Mucosa of descending colon (tissue), 3 donors: ENCODE measurements around the gene BMPER. TPM values are rescaled to one million over a fixed set of nuclear protein-coding genes. Genes with fewer than 3 reads are reported as not detected.

Experiments used
- ATAC-seq: fragments of 200-7000 bp; cut with Tn5 transposase; one replicate; pipeline ENCODE4 v1.9.1; 2020; ENCODE audit warnings: mild to moderate bottlenecking, moderate library complexity
- DNase-seq, 3 donors: peaks; one replicate each; pipeline ENCODE4 v3.0.0-alpha.2; 2020
- H3K36me3 ChIP-seq: fragments of 200-600 bp; one replicate; pipeline ENCODE4 v1.8.0; 2021; ENCODE audit warnings: low read depth, mild to moderate bottlenecking
- H3K4me1 ChIP-seq: fragments of 200-600 bp; one replicate; pipeline ENCODE4 v1.8.0; 2021; ENCODE audit warnings: low read depth, mild to moderate bottlenecking
- H3K4me3 ChIP-seq: fragments of 200-600 bp; one replicate; pipeline ENCODE4 v1.8.0; 2021; ENCODE audit warnings: mild to moderate bottlenecking
- H3K9me3 ChIP-seq: fragments of 200-600 bp; one replicate; pipeline ENCODE4 v1.8.0; 2021; ENCODE audit warnings: mild to moderate bottlenecking
- CTCF ChIP-seq: fragments of 200-600 bp; IDR thresholded peaks from one replicate; pipeline ENCODE4 v1.8.0; 2022; ENCODE audit warnings: antibody characterized with exemption, mild to moderate bottlenecking
- intact Hi-C, 2 donors: fragments of 100-400 bp; cut with DNase I in 1 of 2; cut with micrococcal nuclease in 1 of 2; formaldehyde crosslinking; loops; one replicate each; pipeline versions ENCODE4 v1.11.0 to v1.11.1; 2022; cut with DNase I, micrococcal nuclease
- total RNA-seq, 3 donors: library from RNA; stranded (reverse); fragmentation: NEBNext Ultra II Directional in 2 of 3; extraction: Animal tissue kit (Norgen Biotek cat#: 25700) in 2 of 3; gene quantifications; one replicate each; pipeline versions ENCODE4 v1.2.1 to v1.2.4, GENCODE V29; 2021 to 2023
- donor health status: DM: no; HTN: no; CAD: no; lungs with moderate emphysema.
- donor health status: DM: no; HTN: no; CAD: no.
- donor health status: DM: no; HTN: yes; CAD: no.

The BMPER gene
- total RNA-seq, 3 donors from 2014 or later: 1.3 to 2.0 (median 1.4) TPM

- DNase-seq (no peak), ATAC-seq (no peak)
- H3K9me3 ChIP-seq: no peaks in the 10 kb centered on the region
- intact Hi-C loops: no loop called here
- no peak overlapping the region for H3K4me3 ChIP-seq
- H3K4me1 ChIP-seq: peaks cover 3% of the 10 kb centered on the region
- H3K36me3 ChIP-seq: no peaks in the 10 kb centered on the region
- no peak for TF ChIP-seq CTCF
Observed at GRCh38 chr7:33918438-33919143, 13.3 kb downstream of the BMPER start.

GRCh38 chr7:33919449-33919848 is 14.1 kb downstream of the BMPER start:
- Histone ChIP-seq H3K9me3 (no peaks in the 10 kb centered on the region), H3K4me1 (peaks cover 3% of the 10 kb centered on the region), H3K4me3 (no peak overlapping the region), H3K36me3 (no peaks in the 10 kb centered on the region)
- TF ChIP-seq CTCF: no peak
- ATAC-seq: no peak
- DNase-seq: no peak
- intact Hi-C loops: no loop called here

GRCh38 chr7:33921216-33921938 is 16.0 kb downstream of the BMPER start:
- Histone ChIP-seq H3K9me3 (no peaks in the 10 kb centered on the region), H3K4me3 (no peak overlapping the region), H3K4me1 (peaks cover 3% of the 10 kb centered on the region), H3K36me3 (no peaks in the 10 kb centered on the region)
- peak; percentile 56 for ATAC-seq
- DNase-seq: peak; percentile 33 to 55 (median 40)
- no peak for TF ChIP-seq CTCF
- intact Hi-C loops: no loop called here

GRCh38 chr7:33922820-33923219 is 17.5 kb downstream of the BMPER start:
- no peak for TF ChIP-seq CTCF
- ATAC-seq: peak; percentile 33
- intact Hi-C loops: no loop called here

GRCh38 chr7:33923440-33924229 is 18.3 kb downstream of the BMPER start:
- intact Hi-C loops: no loop called here

More at GRCh38 chr7:33922820-33923219, 17.5 kb downstream of the BMPER start:
- H3K4me3 ChIP-seq: no peak overlapping the region
- no peaks in the 10 kb centered on the region for H3K9me3 ChIP-seq
- no peaks in the 10 kb centered on the region for H3K4me1 ChIP-seq
- H3K36me3 ChIP-seq: no peaks in the 10 kb centered on the region
- DNase-seq: no peak

More at GRCh38 chr7:33923440-33924229, 18.3 kb downstream of the BMPER start:
- Histone ChIP-seq H3K36me3 (no peaks in the 10 kb centered on the region), H3K4me1 (no peaks in the 10 kb centered on the region), H3K4me3 (no peak overlapping the region), H3K9me3 (no peaks in the 10 kb centered on the region)
- ATAC-seq: no peak
- TF ChIP-seq CTCF: no peak
- no peak for DNase-seq
